Neuron (in vitro differentiated cells): ENCODE measurements around the gene DRAM2.
"Not testable (repeated sequence)": the region's sequence is repeated elsewhere in the genome, so short reads cannot be mapped to it uniquely, and the experiment has no call there.

Source experiments
- H2AFZ ChIP-seq: one replicate; pipeline ENCODE4 v1.6.1; 2013; ENCODE audit warnings: low read depth, mild to moderate bottlenecking, inconsistent platforms, low read length, moderate library complexity
- H3K27me3 ChIP-seq: one replicate; pipeline ENCODE4 v1.6.1; 2013; ENCODE audit warnings: low read length; ENCODE audit not compliant: insufficient read depth
- H3K36me3 ChIP-seq: one replicate; pipeline ENCODE4 v1.6.1; 2013; ENCODE audit warnings: low read length; ENCODE audit not compliant: insufficient read depth
- H3K4me1 ChIP-seq: one replicate; pipeline ENCODE4 v1.6.1; 2013; ENCODE audit warnings: low read length; ENCODE audit not compliant: insufficient read depth
- H3K4me3 ChIP-seq: 2 replicates; pipeline ENCODE4 v1.5.1; 2013; ENCODE audit warnings: mild to moderate bottlenecking, low read length, moderate library complexity
- H3K9me3 ChIP-seq: one replicate; pipeline ENCODE4 v1.6.1; 2013; ENCODE audit warnings: low read length

The DRAM2 gene

DNA sequence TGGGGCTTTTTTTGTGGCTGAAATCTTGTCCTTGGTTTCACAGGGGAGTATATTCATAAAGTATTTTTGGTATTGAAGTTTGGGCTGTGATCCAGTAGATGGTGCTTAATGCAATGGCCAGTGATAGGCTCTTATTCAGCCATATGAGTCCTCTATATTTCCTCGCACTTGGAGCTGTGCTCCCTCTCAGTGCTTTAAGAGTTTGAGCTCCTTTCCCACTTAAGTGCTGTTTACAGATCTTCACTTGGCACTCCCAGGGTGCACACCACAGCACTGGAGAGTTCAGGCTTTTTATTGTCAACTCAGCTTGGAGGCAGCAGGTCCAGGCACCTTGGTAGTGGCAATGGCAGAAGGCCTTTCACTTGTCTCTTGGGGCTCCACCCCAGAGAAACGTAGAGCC lies 54.9 kb downstream of the DRAM2 start:
- H3K9me3 ChIP-seq, result peaks cover 2% of the 10 kb centered on the region
- H2AFZ ChIP-seq, result no peak overlapping the region
- no peaks in the 10 kb centered on the region for H3K36me3 ChIP-seq
- no peaks in the 10 kb centered on the region for H3K27me3 ChIP-seq
- H3K4me1 ChIP-seq, result no peaks in the 10 kb centered on the region
- H3K4me3 ChIP-seq, result no peak overlapping the region

DNA sequence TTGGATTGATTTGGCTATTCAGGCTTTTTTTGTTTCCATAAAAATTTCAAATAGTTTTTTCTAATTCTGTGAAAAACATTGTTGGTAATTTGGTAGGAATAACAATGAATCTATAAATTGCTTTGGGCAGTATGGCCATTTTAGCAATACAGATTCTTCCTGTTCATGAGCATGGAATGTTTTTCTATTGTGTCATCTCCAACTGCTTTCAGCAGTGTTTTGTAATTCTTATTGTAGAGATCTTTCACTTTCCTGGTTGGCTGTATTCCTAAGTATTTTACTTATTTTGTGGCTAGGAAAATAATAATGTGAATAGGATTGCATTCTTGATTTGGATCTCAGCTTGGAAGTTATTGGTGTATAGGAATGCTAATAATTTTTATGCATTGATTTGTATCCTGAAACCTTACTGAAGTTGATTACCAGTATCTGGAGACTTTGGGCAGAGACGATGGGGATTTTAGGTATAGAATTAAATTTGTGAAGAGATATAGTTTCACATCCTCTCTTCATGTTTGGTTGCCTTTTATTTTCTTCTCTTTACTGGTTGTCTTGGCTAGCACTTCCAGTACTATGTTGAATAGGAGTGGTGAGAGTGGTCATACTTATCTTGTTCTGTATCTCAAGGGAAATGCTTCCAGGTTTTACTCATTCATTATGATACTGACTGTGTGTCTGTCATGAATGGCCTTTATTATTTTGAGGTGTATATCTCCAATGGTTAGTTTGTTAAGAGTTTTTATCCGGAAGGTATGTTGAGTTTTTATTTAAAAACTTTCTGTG lies 57.3 kb downstream of the DRAM2 start:
- H3K27me3 ChIP-seq, result no peaks in the 10 kb centered on the region
- no peak overlapping the region for H3K4me3 ChIP-seq
- H2AFZ ChIP-seq, result no peak overlapping the region
- H3K4me1 ChIP-seq, result no peaks in the 10 kb centered on the region
- H3K36me3 ChIP-seq, result no peaks in the 10 kb centered on the region
- no peaks in the 10 kb centered on the region for H3K9me3 ChIP-seq

DNA sequence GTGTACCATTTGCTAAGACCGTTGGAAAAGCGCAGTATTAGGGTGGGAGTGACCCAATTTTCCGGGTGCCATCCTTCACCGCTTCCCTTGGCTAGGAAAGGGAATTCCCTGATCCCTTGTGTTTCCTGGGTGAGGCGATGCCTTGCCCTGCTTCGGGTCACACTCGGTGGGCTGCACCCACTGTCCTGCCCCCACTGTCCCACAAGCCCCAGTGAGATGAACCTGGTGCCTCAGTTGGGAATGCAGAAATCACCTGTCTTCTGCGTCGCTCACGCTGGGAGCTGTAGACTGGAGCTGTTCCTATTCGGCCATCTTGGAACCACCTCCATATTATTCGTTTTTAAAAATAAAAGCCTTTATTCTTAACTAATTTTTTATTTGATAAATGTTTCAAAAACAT lies 60.6 kb downstream of the DRAM2 start:
- H3K4me1 ChIP-seq, H2AFZ ChIP-seq, H3K36me3 ChIP-seq, H3K27me3 ChIP-seq, H3K9me3 ChIP-seq, H3K4me3 ChIP-seq: not testable (repeated sequence)

DNA sequence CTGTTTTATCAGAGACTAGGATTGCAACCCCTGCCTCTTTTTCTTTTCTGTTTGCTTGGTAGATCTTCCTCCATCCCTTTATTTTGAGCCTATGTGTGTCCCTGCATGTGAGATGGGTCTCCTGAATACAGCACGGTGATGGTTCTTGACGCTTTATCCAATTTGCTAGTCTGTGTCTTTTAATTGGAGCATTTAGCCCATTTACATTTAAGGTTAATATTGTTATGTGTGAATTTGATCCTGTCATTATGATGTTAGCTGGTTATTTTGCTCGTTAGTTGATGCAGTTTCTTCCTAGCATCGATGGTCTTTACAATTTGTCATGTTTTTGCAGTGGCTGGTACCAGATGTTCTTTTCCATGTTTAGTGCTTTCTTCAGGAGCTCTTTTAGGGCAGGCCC lies 62.6 kb downstream of the DRAM2 start:
- H3K27me3 ChIP-seq, H3K4me3 ChIP-seq, H3K4me1 ChIP-seq, H3K9me3 ChIP-seq, H2AFZ ChIP-seq, H3K36me3 ChIP-seq: not testable (repeated sequence)
